SK-N-SH (cell line): ENCODE measurements around the gene RNF121. TPM values are rescaled to one million over a fixed set of nuclear protein-coding genes. Genes with fewer than 3 reads are reported as not detected.

Experiments used
- CTCF ChIA-PET: fragments of 300-600, 350-600 bp; formaldehyde crosslinking; extraction: SDS; loops from one replicate; lab custom pipeline; 2021; lab: Yijun Ruan, JAX
- POLR2A ChIA-PET: fragments of 350-600 bp; sonication (Branson Sonifier 250); formaldehyde crosslinking; extraction: SDS; loops from one replicate; lab custom pipeline; 2020; ENCODE audit warnings: antibody characterized with exemption, inconsistent platforms; lab: Yijun Ruan, JAX
- DNase-seq: peaks from one replicate; pipeline ENCODE4 v3.0.0; 2012
- H2AFZ ChIP-seq: fragments of 200-600 bp; sonication (generic); 2 replicates; pipeline ENCODE4 v1.8.1; 2016; ENCODE audit warnings: antibody characterized with exemption, mild to moderate bottlenecking, low read depth
- H3F3A ChIP-seq: fragments of 200-600 bp; sonication (generic); replicated peaks from 2 replicates; pipeline ENCODE3; 2016; ENCODE audit warnings: antibody characterized with exemption, mild to moderate bottlenecking; ENCODE audit not compliant: insufficient read depth
- H3K27ac ChIP-seq, 2 experiments: fragments of 200-500 bp in 1 of 2; fragments of 200-600 bp in 1 of 2; sonication (Bioruptor generic) in 1 of 2; sonication (generic), shearing (Covaris generic) in 1 of 2; 2 replicates each; pipeline versions ENCODE4 v1.5.1 to v1.6.1; 2014 to 2016; ENCODE audit warnings: low read depth in 2 of 2, inconsistent platforms in 1 of 2, low read length in 1 of 2, mild to moderate bottlenecking in 1 of 2, mixed read lengths in 1 of 2
- H3K27me3 ChIP-seq: fragments of 200-600 bp; sonication (generic), shearing (Covaris generic); 2 replicates; pipeline ENCODE4 v1.6.1; 2016; ENCODE audit warnings: mixed run types; ENCODE audit not compliant: insufficient read depth
- H3K36me3 ChIP-seq, 2 experiments: fragments of 200-500 bp in 1 of 2; fragments of 200-600 bp in 1 of 2; sonication (Bioruptor generic) in 1 of 2; sonication (generic) in 1 of 2; replicated peaks in 1 of 2; 2 replicates each; pipeline versions ENCODE3 to v1.5.1; 2014 to 2016; ENCODE audit warnings: low read length in 1 of 2, mild to moderate bottlenecking in 1 of 2; ENCODE audit not compliant: insufficient read depth in 2 of 2, control insufficient read depth in 1 of 2
- H3K4me1 ChIP-seq, 2 experiments: fragments of 200-500 bp in 1 of 2; fragments of 200-600 bp in 1 of 2; sonication (Bioruptor generic) in 1 of 2; sonication (generic), shearing (Covaris generic) in 1 of 2; 2 replicates each; pipeline versions ENCODE4 v1.5.1 to v1.6.1; 2014 to 2016; ENCODE audit warnings: low read depth in 1 of 2, low read length in 1 of 2, mixed run types in 1 of 2; ENCODE audit not compliant: insufficient read depth in 2 of 2, control insufficient read depth in 1 of 2
- H3K4me2 ChIP-seq: fragments of 200-600 bp; sonication (generic), shearing (Covaris generic); 2 replicates; pipeline ENCODE4 v1.6.1; 2017; ENCODE audit warnings: mixed run types
- H3K4me3 ChIP-seq, 2 experiments: fragments of 200-500 bp in 1 of 2; fragments of 200-600 bp in 1 of 2; sonication (Bioruptor generic) in 1 of 2; sonication (generic), shearing (Covaris generic) in 1 of 2; 2 replicates each; pipeline versions ENCODE4 v1.5.1 to v1.8.1; 2014 to 2016; ENCODE audit warnings: low read depth in 2 of 2, inconsistent platforms in 1 of 2, low read length in 1 of 2, mild to moderate bottlenecking in 1 of 2, mixed read lengths in 1 of 2, moderate library complexity in 1 of 2
- H3K79me2 ChIP-seq: fragments of 200-600 bp; sonication (generic); 2 replicates; pipeline ENCODE4 v1.8.1; 2017; ENCODE audit warnings: mild to moderate bottlenecking; ENCODE audit not compliant: insufficient read depth
- H3K9ac ChIP-seq: fragments of 200-600 bp; sonication (generic); 2 replicates; pipeline ENCODE4 v1.6.1; 2017; ENCODE audit warnings: mixed run types
- H3K9me2 ChIP-seq: fragments of 200-600 bp; sonication (generic); 2 replicates; pipeline ENCODE4 v1.6.1; 2017; ENCODE audit warnings: mixed run types
- H3K9me3 ChIP-seq: fragments of 200-600 bp; sonication (generic); 2 replicates; pipeline ENCODE4 v1.6.1; 2017; ENCODE audit warnings: mixed run types, mild to moderate bottlenecking, moderate library complexity
- H4K20me1 ChIP-seq: fragments of 200-600 bp; sonication (generic); 2 replicates; pipeline ENCODE4 v1.6.1; 2017; ENCODE audit warnings: mild to moderate bottlenecking, mixed run types; ENCODE audit not compliant: insufficient read depth
- EP300 ChIP-seq, 2 experiments: IDR thresholded peaks; 2 replicates each; pipeline versions ENCODE4 v1.4.0 to v1.6.1; 2012; ENCODE audit warnings: borderline replicate concordance in 1 of 2, low read depth in 1 of 2, low read length in 1 of 2
- FOSL2 ChIP-seq: IDR thresholded peaks from 2 replicates; pipeline ENCODE4 v1.4.0; 2012; ENCODE audit warnings: low read depth, mild to moderate bottlenecking, moderate library complexity, borderline replicate concordance
- GABPA ChIP-seq: IDR thresholded peaks from 2 replicates; pipeline ENCODE4 v1.4.0; 2012; ENCODE audit warnings: low read depth, mild to moderate bottlenecking
- GATA2 ChIP-seq: sonication (generic); formaldehyde crosslinking; IDR thresholded peaks from 2 replicates; pipeline ENCODE4 v1.5.0; 2020; ENCODE audit warnings: mild to moderate bottlenecking, missing genetic modification reagents
- MEF2A ChIP-seq: IDR thresholded peaks from 2 replicates; pipeline ENCODE4 v1.4.0; 2012; ENCODE audit warnings: low read depth, borderline replicate concordance
- NFIC ChIP-seq: IDR thresholded peaks from 2 replicates; pipeline ENCODE4 v1.4.0; 2012; ENCODE audit warnings: borderline replicate concordance
- NRF1 ChIP-seq: IDR thresholded peaks from 2 replicates; pipeline ENCODE4 v1.6.1; 2012; ENCODE audit warnings: low read depth, mild to moderate bottlenecking, low read length
- POLR2AphosphoS5 ChIP-seq: IDR thresholded peaks from 2 replicates; pipeline ENCODE4 v1.6.1; 2012; ENCODE audit warnings: low read depth, low read length
- RAD21 ChIP-seq: IDR thresholded peaks from 2 replicates; pipeline ENCODE4 v1.6.1; 2012; ENCODE audit warnings: mild to moderate bottlenecking, low read length
- TAF1 ChIP-seq: IDR thresholded peaks from 2 replicates; pipeline ENCODE4 v1.6.1; 2012; ENCODE audit warnings: low read depth, mild to moderate bottlenecking, low read length, moderate library complexity, borderline replicate concordance
- TCF12 ChIP-seq: IDR thresholded peaks from 2 replicates; pipeline ENCODE4 v1.4.0; 2012
- YY1 ChIP-seq: IDR thresholded peaks from 2 replicates; pipeline ENCODE4 v1.4.0; 2012; ENCODE audit warnings: low read depth, mild to moderate bottlenecking
- WGBS: methylation state at CpG from one replicate; pipeline ENCODE4 v1.1.6; 2017; ENCODE audit warnings: low lambda C conversion rate; 5-methylcytosine and 5-hydroxymethylcytosine counted together
- polyA plus RNA-seq, 3 experiments: library from polyadenylated mRNA; depleted of rRNA; stranded (reverse); fragments of >200 nt; gene quantifications; 2 replicates each; pipeline ENCODE4 v1.2.3, GENCODE V29; 2012
- TF ChIP-seq, protein P1 (sequence below): IDR thresholded peaks from 2 replicates; pipeline ENCODE4 v1.4.0; 2012; ENCODE audit warnings: low read depth, borderline replicate concordance
- TF ChIP-seq, protein P2 (sequence below): fragments of 150-350 bp; IDR thresholded peaks from 2 replicates; pipeline ENCODE4 v1.6.1; 2017; ENCODE audit warnings: antibody characterized with exemption, low read length, low read depth, borderline replicate concordance
- TF ChIP-seq, protein P3 (sequence below): IDR thresholded peaks from 2 replicates; pipeline ENCODE4 v1.4.0; 2012; ENCODE audit warnings: low read depth, borderline replicate concordance

RNF121 gene
- polyA plus RNA-seq, 1 of the 3 experiments (the other 2 are of a cell fraction) = 49.5 TPM

GRCh38 chr11:72000202-72000867 is 71.5 kb downstream of the RNF121 start:
- CTCF ChIA-PET = interaction anchor here (0.8 to 4.2 kb wide), 9 partner anchors 10 to 431 kb away, joined by 3 to 26 read pairs (median 5); no protein-coding TSS in a partner anchor

GRCh38 chr11:72001285-72001684 is 72.4 kb downstream of the RNF121 start:
- H3K4me1 ChIP-seq = peaks cover 0 to 10% of the 10 kb centered on the region in 2 experiments; a peak in 1 of 4 replicates
- H3K36me3 ChIP-seq = peaks cover 8 to 63% of the 10 kb centered on the region in 2 experiments
- no peak overlapping the region for H3K4me2 ChIP-seq
- no peak overlapping the region; a peak in 1 of 4 replicates for H3K27ac ChIP-seq
- H3K9me2 ChIP-seq = no peaks in the 10 kb centered on the region
- H3K9me3 ChIP-seq = no peaks in the 10 kb centered on the region
- TF ChIP-seq TAF1 (no peak), GATA2 (CRISPR knock-in tag) (no peak), EP300 (IDR thresholded peaks at IDR 0.05; ENCODE audit: borderline replicate concordance in 1 of 2, low read depth in 1 of 2, low read length in 1 of 2) (no peak), TCF12 (no peak)
- TF ChIP-seq, protein P1, sequence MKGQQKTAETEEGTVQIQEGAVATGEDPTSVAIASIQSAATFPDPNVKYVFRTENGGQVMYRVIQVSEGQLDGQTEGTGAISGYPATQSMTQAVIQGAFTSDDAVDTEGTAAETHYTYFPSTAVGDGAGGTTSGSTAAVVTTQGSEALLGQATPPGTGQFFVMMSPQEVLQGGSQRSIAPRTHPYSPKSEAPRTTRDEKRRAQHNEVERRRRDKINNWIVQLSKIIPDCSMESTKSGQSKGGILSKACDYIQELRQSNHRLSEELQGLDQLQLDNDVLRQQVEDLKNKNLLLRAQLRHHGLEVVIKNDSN = no peak
- no peak overlapping the region for H2AFZ ChIP-seq
- H3K27me3 ChIP-seq = no peaks in the 10 kb centered on the region
- WGBS = 96% methylated on average over 8 of the region's 11 CpGs
- CTCF ChIA-PET = interaction anchor here (0.6 to 3.5 kb wide), 5 partner anchors 14 to 24 kb away, joined by 3 to 19 read pairs (median 4); no protein-coding TSS in a partner anchor
- no peaks in the 10 kb centered on the region for H3K79me2 ChIP-seq
- POLR2A ChIA-PET = no interaction called here
- no peak for DNase-seq
- no peak overlapping the region for H3K4me3 ChIP-seq
- no peak overlapping the region for H3K9ac ChIP-seq
- peaks cover 37% of the 10 kb centered on the region for H3F3A ChIP-seq
- peaks cover 21% of the 10 kb centered on the region for H4K20me1 ChIP-seq

More at GRCh38 chr11:72000202-72000867, 71.5 kb downstream of the RNF121 start:
- H3K9me3 ChIP-seq = no peaks in the 10 kb centered on the region
- no peaks in the 10 kb centered on the region for H3K27me3 ChIP-seq
- peaks cover 12% of the 10 kb centered on the region for H4K20me1 ChIP-seq
- POLR2A ChIA-PET = interaction anchor here (0.7 to 1.0 kb wide), 3 partner anchors 8 to 38 kb away, joined by 3 to 4 read pairs (median 3); no protein-coding TSS in a partner anchor
- no peak for DNase-seq
- no peak overlapping the region for H3K27ac ChIP-seq
- H3K36me3 ChIP-seq = peaks cover 7 to 62% of the 10 kb centered on the region in 2 experiments
- H2AFZ ChIP-seq = no peak overlapping the region
- H3K4me1 ChIP-seq = peaks cover 0 to 10% of the 10 kb centered on the region in 2 experiments; a peak in 1 of 4 replicates
- H3K79me2 ChIP-seq = no peaks in the 10 kb centered on the region
- H3K4me2 ChIP-seq = no peak overlapping the region
- H3K9ac ChIP-seq = no peak overlapping the region
- H3K4me3 ChIP-seq = no peak overlapping the region
- H3K9me2 ChIP-seq = no peaks in the 10 kb centered on the region
- 96% methylated on average over 4 of the region's 10 CpGs for WGBS
- peaks cover 30% of the 10 kb centered on the region for H3F3A ChIP-seq
- no peak for TF ChIP-seq NRF1
- no peak for TF ChIP-seq POLR2AphosphoS5
- TF ChIP-seq, protein P2, sequence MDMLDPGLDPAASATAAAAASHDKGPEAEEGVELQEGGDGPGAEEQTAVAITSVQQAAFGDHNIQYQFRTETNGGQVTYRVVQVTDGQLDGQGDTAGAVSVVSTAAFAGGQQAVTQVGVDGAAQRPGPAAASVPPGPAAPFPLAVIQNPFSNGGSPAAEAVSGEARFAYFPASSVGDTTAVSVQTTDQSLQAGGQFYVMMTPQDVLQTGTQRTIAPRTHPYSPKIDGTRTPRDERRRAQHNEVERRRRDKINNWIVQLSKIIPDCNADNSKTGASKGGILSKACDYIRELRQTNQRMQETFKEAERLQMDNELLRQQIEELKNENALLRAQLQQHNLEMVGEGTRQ = no peak
- no peak for TF ChIP-seq NFIC
- TF ChIP-seq, protein P3, sequence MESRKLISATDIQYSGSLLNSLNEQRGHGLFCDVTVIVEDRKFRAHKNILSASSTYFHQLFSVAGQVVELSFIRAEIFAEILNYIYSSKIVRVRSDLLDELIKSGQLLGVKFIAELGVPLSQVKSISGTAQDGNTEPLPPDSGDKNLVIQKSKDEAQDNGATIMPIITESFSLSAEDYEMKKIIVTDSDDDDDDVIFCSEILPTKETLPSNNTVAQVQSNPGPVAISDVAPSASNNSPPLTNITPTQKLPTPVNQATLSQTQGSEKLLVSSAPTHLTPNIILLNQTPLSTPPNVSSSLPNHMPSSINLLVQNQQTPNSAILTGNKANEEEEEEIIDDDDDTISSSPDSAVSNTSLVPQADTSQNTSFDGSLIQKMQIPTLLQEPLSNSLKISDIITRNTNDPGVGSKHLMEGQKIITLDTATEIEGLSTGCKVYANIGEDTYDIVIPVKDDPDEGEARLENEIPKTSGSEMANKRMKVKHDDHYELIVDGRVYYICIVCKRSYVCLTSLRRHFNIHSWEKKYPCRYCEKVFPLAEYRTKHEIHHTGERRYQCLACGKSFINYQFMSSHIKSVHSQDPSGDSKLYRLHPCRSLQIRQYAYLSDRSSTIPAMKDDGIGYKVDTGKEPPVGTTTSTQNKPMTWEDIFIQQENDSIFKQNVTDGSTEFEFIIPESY = no peak
- TF ChIP-seq YY1 = no peak
- no peak for TF ChIP-seq GATA2 (CRISPR knock-in tag)
- TF ChIP-seq GABPA = no peak
- TF ChIP-seq RAD21 = no peak
- no peak for TF ChIP-seq MEF2A
- no peak for TF ChIP-seq FOSL2
